Mesenchymal stem cell (in vitro differentiated cells and primary cell): ENCODE results near the gene PSMD8.

Experiments used
- DNase-seq: peaks from one replicate; pipeline ENCODE4 v3.0.0-alpha.2; 2013
- H2AFZ ChIP-seq: one replicate; pipeline ENCODE4 v1.6.1; 2013; ENCODE audit warnings: low read depth, mild to moderate bottlenecking, control low read depth, inconsistent platforms, low read length, moderate library complexity
- H2AK5ac ChIP-seq: 2 replicates; pipeline ENCODE4 v1.6.1; 2013; ENCODE audit warnings: low read length, moderate library complexity, mild to moderate bottlenecking, inconsistent platforms; ENCODE audit not compliant: severe bottlenecking
- H2BK120ac ChIP-seq: one replicate; pipeline ENCODE4 v1.6.1; 2013; ENCODE audit warnings: low read depth, mild to moderate bottlenecking, inconsistent platforms, low read length, moderate library complexity
- H2BK12ac ChIP-seq, 2 experiments: one replicate each; pipeline ENCODE4 v1.6.1; 2013; ENCODE audit warnings: inconsistent platforms in 2 of 2, low read length in 2 of 2, mild to moderate bottlenecking in 2 of 2, moderate library complexity in 2 of 2, control low read depth in 1 of 2
- H2BK15ac ChIP-seq: one replicate; pipeline ENCODE4 v1.6.1; 2013; ENCODE audit warnings: mild to moderate bottlenecking, low read depth, inconsistent platforms; ENCODE audit not compliant: poor library complexity, severe bottlenecking
- H2BK5ac ChIP-seq: 2 replicates; pipeline ENCODE4 v1.6.1; 2013; ENCODE audit warnings: low read depth, mild to moderate bottlenecking, low read length, control low read depth, inconsistent platforms; ENCODE audit not compliant: poor library complexity, severe bottlenecking
- H3K14ac ChIP-seq, 2 experiments: one replicate each; pipeline ENCODE4 v1.6.1; 2013; ENCODE audit warnings: inconsistent platforms in 2 of 2, low read length in 2 of 2, control low read depth in 1 of 2, mild to moderate bottlenecking in 1 of 2, moderate library complexity in 1 of 2
- H3K18ac ChIP-seq, 2 experiments: one replicate each; pipeline ENCODE4 v1.6.1; 2013; ENCODE audit warnings: inconsistent platforms in 2 of 2, low read length in 2 of 2, control low read depth in 1 of 2, low read depth in 1 of 2, mild to moderate bottlenecking in 1 of 2
- H3K23ac ChIP-seq, 2 experiments: one replicate each; pipeline ENCODE4 v1.6.1; 2013; ENCODE audit warnings: inconsistent platforms in 2 of 2, low read length in 2 of 2, mild to moderate bottlenecking in 2 of 2, moderate library complexity in 2 of 2, control low read depth in 1 of 2
- H3K27ac ChIP-seq: 2 replicates; pipeline ENCODE4 v1.5.1; 2013; ENCODE audit warnings: mild to moderate bottlenecking, moderate library complexity, low read length, control low read depth, inconsistent platforms; ENCODE audit not compliant: poor library complexity, severe bottlenecking
- H3K27me3 ChIP-seq, 2 experiments: 2 replicates each; pipeline versions ENCODE4 v1.6.1 to v1.7.0; 2013; ENCODE audit warnings: low read length in 2 of 2, mild to moderate bottlenecking in 2 of 2, moderate library complexity in 2 of 2, control low read depth in 1 of 2, inconsistent platforms in 1 of 2; ENCODE audit not compliant: control insufficient read depth in 1 of 2, insufficient read depth in 1 of 2
- H3K36me3 ChIP-seq, 2 experiments: 2 replicates each; pipeline versions ENCODE4 v1.6.1 to v1.7.0; 2013; ENCODE audit warnings: low read length in 2 of 2, control low read depth in 1 of 2, inconsistent platforms in 1 of 2, low read depth in 1 of 2, mild to moderate bottlenecking in 1 of 2; ENCODE audit not compliant: insufficient read depth in 2 of 2, control insufficient read depth in 1 of 2
- H3K4ac ChIP-seq, 2 experiments: one replicate each; pipeline ENCODE4 v1.6.1; 2013; ENCODE audit warnings: inconsistent platforms in 2 of 2, low read length in 2 of 2, mild to moderate bottlenecking in 2 of 2, moderate library complexity in 2 of 2, control low read depth in 1 of 2, low read depth in 1 of 2
- H3K4me1 ChIP-seq: 2 replicates; pipeline ENCODE4 v1.6.1; 2013; ENCODE audit warnings: low read depth, low read length, control low read depth; ENCODE audit not compliant: control insufficient read depth, insufficient read depth
- H3K4me2 ChIP-seq: 2 replicates; pipeline ENCODE4 v1.6.1; 2013; ENCODE audit warnings: low read length, mild to moderate bottlenecking, inconsistent platforms; ENCODE audit not compliant: poor library complexity, severe bottlenecking
- H3K4me3 ChIP-seq, 2 experiments: 2 replicates each; pipeline versions ENCODE4 v1.5.1 to v1.7.0; 2013; ENCODE audit warnings: low read length in 2 of 2, mild to moderate bottlenecking in 2 of 2, control low read depth in 1 of 2, low read depth in 1 of 2; ENCODE audit not compliant: insufficient read depth in 1 of 2
- H3K79me1 ChIP-seq: replicated peaks from 2 replicates; pipeline ENCODE4 v1.6.1; 2013; ENCODE audit warnings: mild to moderate bottlenecking, control low read depth, low read length, inconsistent platforms; ENCODE audit not compliant: poor library complexity, severe bottlenecking
- H3K9ac ChIP-seq: 2 replicates; pipeline ENCODE4 v1.7.0; 2013; ENCODE audit warnings: mild to moderate bottlenecking, low read length, moderate library complexity
- H3K9me3 ChIP-seq: 2 replicates; pipeline ENCODE4 v1.7.0; 2013; ENCODE audit warnings: mild to moderate bottlenecking, low read length; ENCODE audit not compliant: control insufficient read depth
- H4K8ac ChIP-seq: one replicate; pipeline ENCODE4 v1.6.1; 2013; ENCODE audit warnings: inconsistent platforms, mild to moderate bottlenecking, low read length, moderate library complexity
- H4K91ac ChIP-seq: one replicate; pipeline ENCODE4 v1.6.1; 2013; ENCODE audit warnings: mild to moderate bottlenecking, low read length, inconsistent platforms
- WGBS: methylation state at CpG from one replicate; pipeline ENCODE4 v1.1.7; 2013; ENCODE audit warnings: mixed read lengths; 5-methylcytosine and 5-hydroxymethylcytosine counted together

Gene PSMD8

GRCh38 chr19:38422438-38422837 lies 48.1 kb downstream of the PSMD8 start:
- DNase-seq: no peak
- no peak overlapping the region for H3K4ac ChIP-seq
- 90% methylated on average over 6 of the region's 7 CpGs for WGBS
- no peak overlapping the region for H2AK5ac ChIP-seq
- no peak overlapping the region for H2BK15ac ChIP-seq
- no peak overlapping the region for H4K8ac ChIP-seq
- no peak overlapping the region for H2BK5ac ChIP-seq
- H3K4me1 ChIP-seq: peaks cover 8% of the 10 kb centered on the region
- no peak overlapping the region for H3K23ac ChIP-seq
- H3K9me3 ChIP-seq: no peaks in the 10 kb centered on the region
- no peak overlapping the region for H3K27ac ChIP-seq
- H3K9ac ChIP-seq: no peak overlapping the region
- H3K4me3 ChIP-seq: no peak overlapping the region
- no peak overlapping the region for H4K91ac ChIP-seq
- no peaks in the 10 kb centered on the region for H3K79me1 ChIP-seq
- no peak overlapping the region for H2BK12ac ChIP-seq
- H3K4me2 ChIP-seq: no peak overlapping the region
- no peak overlapping the region for H3K18ac ChIP-seq
- H3K14ac ChIP-seq: no peak overlapping the region
- H3K27me3 ChIP-seq: peaks cover 43 to 77% of the 10 kb centered on the region in 2 experiments
- no peak overlapping the region for H2AFZ ChIP-seq
- no peaks in the 10 kb centered on the region for H3K36me3 ChIP-seq
- H2BK120ac ChIP-seq: no peak overlapping the region

GRCh38 chr19:38424272-38424671 lies 49.9 kb downstream of the PSMD8 start:
- H3K27ac ChIP-seq: no peak overlapping the region

GRCh38 chr19:38425222-38425809 lies 50.9 kb downstream of the PSMD8 start:
- H2BK12ac ChIP-seq: no peak overlapping the region
- WGBS: 61% methylated on average over 7 of the region's 7 CpGs

More at GRCh38 chr19:38424272-38424671, 49.9 kb downstream of the PSMD8 start:
- no peak overlapping the region for H3K4me2 ChIP-seq
- H3K9me3 ChIP-seq: no peaks in the 10 kb centered on the region
- no peaks in the 10 kb centered on the region for H3K36me3 ChIP-seq
- 82% methylated on average over 5 of the region's 5 CpGs for WGBS
- no peak overlapping the region for H2BK15ac ChIP-seq
- no peak overlapping the region for H2BK5ac ChIP-seq
- no peaks in the 10 kb centered on the region for H3K4me1 ChIP-seq
- H3K14ac ChIP-seq: no peak overlapping the region
- no peak overlapping the region for H4K91ac ChIP-seq
- DNase-seq: no peak
- H3K23ac ChIP-seq: no peak overlapping the region
- no peaks in the 10 kb centered on the region for H3K79me1 ChIP-seq
- no peak overlapping the region for H3K4me3 ChIP-seq
- H2AFZ ChIP-seq: no peak overlapping the region
- H4K8ac ChIP-seq: no peak overlapping the region
- no peak overlapping the region for H2AK5ac ChIP-seq
- H3K4ac ChIP-seq: no peak overlapping the region
- H3K27me3 ChIP-seq: peaks cover 29 to 68% of the 10 kb centered on the region in 2 experiments
- no peak overlapping the region for H2BK12ac ChIP-seq
- no peak overlapping the region for H3K9ac ChIP-seq
- no peak overlapping the region for H3K18ac ChIP-seq
- no peak overlapping the region for H2BK120ac ChIP-seq

GRCh38 chr19:38425810-38426466 lies 51.6 kb downstream of the PSMD8 start, which contains the start of gene RASGRP4:
RASGRP4 (minus strand) TSS chr19:38426219; CDS start chr19:38426091, 128 bp downstream.
- peak within 1 kb of the TSS in 1 of 2 experiments; percentile 59 for H3K14ac ChIP-seq
- H3K23ac ChIP-seq: no peak within 1 kb of the TSS
- H3K9me3 ChIP-seq: no peaks in the 10 kb centered on the region
- H3K9ac ChIP-seq: no peak within 1 kb of the TSS
- no peak within 1 kb of the TSS for H3K4ac ChIP-seq
- H4K8ac ChIP-seq: no peak within 1 kb of the TSS
- no peaks in the 10 kb centered on the region for H3K79me1 ChIP-seq
- no peak for DNase-seq
- H3K4me1 ChIP-seq: no peaks in the 10 kb centered on the region
- H3K36me3 ChIP-seq: no peaks in the 10 kb centered on the region
- H3K4me3 ChIP-seq: no peak within 1 kb of the TSS
- no peak within 1 kb of the TSS for H2BK5ac ChIP-seq
- no peak within 1 kb of the TSS for H2BK15ac ChIP-seq
- no peak within 1 kb of the TSS for H4K91ac ChIP-seq
- 78% methylated on average over 7 of the region's 20 CpGs for WGBS
- H2AK5ac ChIP-seq: no peak within 1 kb of the TSS
- no peak within 1 kb of the TSS for H3K4me2 ChIP-seq
- peaks cover 16 to 67% of the 10 kb centered on the region in 2 experiments for H3K27me3 ChIP-seq
- no peak within 1 kb of the TSS for H2BK120ac ChIP-seq
- no peak within 1 kb of the TSS for H3K18ac ChIP-seq
- H3K27ac ChIP-seq: no peak within 1 kb of the TSS
- H2AFZ ChIP-seq: no peak within 1 kb of the TSS
- no peak within 1 kb of the TSS for H2BK12ac ChIP-seq

More at GRCh38 chr19:38425222-38425809, 50.9 kb downstream of the PSMD8 start:
- Histone ChIP-seq H2AFZ (no peak overlapping the region), H3K4me1 (no peaks in the 10 kb centered on the region), H4K91ac (no peak overlapping the region), H3K36me3 (no peaks in the 10 kb centered on the region), H3K4me2 (no peak overlapping the region), H3K4me3 (no peak overlapping the region), H3K14ac (peak overlapping the region in 1 of 2 experiments; percentile 59), H3K79me1 (no peaks in the 10 kb centered on the region), H3K4ac (no peak overlapping the region), H2BK5ac (no peak overlapping the region), H3K23ac (no peak overlapping the region), H3K27ac (no peak overlapping the region), H2BK15ac (no peak overlapping the region), H2AK5ac (no peak overlapping the region), H3K27me3 (peaks cover 22 to 68% of the 10 kb centered on the region in 2 experiments), H3K9me3 (no peaks in the 10 kb centered on the region), H2BK120ac (no peak overlapping the region), H3K9ac (no peak overlapping the region), H4K8ac (no peak overlapping the region), H3K18ac (no peak overlapping the region)
- no peak for DNase-seq
